OCI-LY7 (cell line): ENCODE results near the gene KCNJ8. TPM values are rescaled to one million over a fixed set of nuclear protein-coding genes. Genes with fewer than 3 reads are reported as not detected.

Source experiments
- BruUV-seq: library from RNA; stranded (reverse); fragments of 400-500 nt; replicated peaks from 2 replicates; lab custom pipeline; 2021; lab: Mats Ljungman, UMichigan
- CTCF ChIA-PET: fragments of 300-600 bp; sonication (Branson Sonifier 250); formaldehyde crosslinking; loops from one replicate; lab custom pipeline; 2022; ENCODE audit warnings: antibody characterized with exemption; ENCODE audit not compliant: unreplicated experiment; lab: Charles Lee
- POLR2A ChIA-PET: fragments of 300-600 bp; sonication (Branson Sonifier 250); formaldehyde crosslinking; loops from one replicate; lab custom pipeline; 2022; ENCODE audit warnings: antibody characterized with exemption; lab: Charles Lee
- DNase-seq: peaks from one replicate; pipeline ENCODE4 v3.0.0-alpha.2; 2015; ENCODE audit warnings: low spot score
- H2AFZ ChIP-seq: fragments of 200-600 bp; sonication (generic), shearing (Covaris generic); 2 replicates; pipeline ENCODE4 v1.6.1; 2014; ENCODE audit warnings: mild to moderate bottlenecking, antibody characterized with exemption, low read length, moderate library complexity
- H3K27ac ChIP-seq: fragments of 200-600 bp; sonication (generic); 2 replicates; pipeline ENCODE4 v1.5.1; 2014; ENCODE audit warnings: mixed run types, low read depth, mild to moderate bottlenecking, moderate library complexity, low read length, inconsistent platforms; ENCODE audit not compliant: poor library complexity, severe bottlenecking
- H3K36me3 ChIP-seq: fragments of 200-600 bp; sonication (generic); 2 replicates; pipeline ENCODE4 v1.6.1; 2014; ENCODE audit warnings: mild to moderate bottlenecking, antibody characterized with exemption, low read length, moderate library complexity, mixed read lengths; ENCODE audit not compliant: insufficient read depth
- H3K4me1 ChIP-seq: fragments of 200-600 bp; sonication (generic); 2 replicates; pipeline ENCODE4 v1.5.1; 2014; ENCODE audit warnings: mild to moderate bottlenecking, low read length; ENCODE audit not compliant: insufficient read depth, poor library complexity, severe bottlenecking
- H3K4me2 ChIP-seq: fragments of 200-600 bp; sonication (generic); 2 replicates; pipeline ENCODE4 v1.6.1; 2014; ENCODE audit warnings: mild to moderate bottlenecking, low read length
- H3K4me3 ChIP-seq: fragments of 200-600 bp; sonication (generic); 2 replicates; pipeline ENCODE4 v1.5.1; 2014; ENCODE audit warnings: mild to moderate bottlenecking, low read depth, low read length; ENCODE audit not compliant: poor library complexity, severe bottlenecking
- H3K79me2 ChIP-seq: fragments of 200-600 bp; sonication (generic); 2 replicates; pipeline ENCODE4 v1.6.1; 2016; ENCODE audit warnings: low read depth, mild to moderate bottlenecking, low read length, moderate library complexity, mixed read lengths; ENCODE audit not compliant: insufficient read depth
- H3K9me2 ChIP-seq: fragments of 200-600 bp; sonication (generic); 2 replicates; pipeline ENCODE4 v1.6.1; 2016; ENCODE audit warnings: mild to moderate bottlenecking, low read length, mixed read lengths; ENCODE audit not compliant: insufficient read depth
- H3K9me3 ChIP-seq: fragments of 200-600 bp; sonication (generic); 2 replicates; pipeline ENCODE4 v1.6.1; 2014; ENCODE audit warnings: mild to moderate bottlenecking, mixed run types, low read length, mixed read lengths
- H4K20me1 ChIP-seq: fragments of 200-600 bp; sonication (generic); 2 replicates; pipeline ENCODE4 v1.6.1; 2014; ENCODE audit warnings: mild to moderate bottlenecking, antibody characterized with exemption, low read length, moderate library complexity, mixed read lengths; ENCODE audit not compliant: insufficient read depth
- CTCF ChIP-seq: fragments of 200-600 bp; sonication (generic); conservative IDR thresholded peaks from 2 replicates; pipeline ENCODE4 v1.5.1; 2014; ENCODE audit warnings: mild to moderate bottlenecking, antibody characterized with exemption, low read length, moderate library complexity, mixed read lengths
- EZH2phosphoT487 ChIP-seq: fragments of 200-600 bp; sonication (generic); IDR thresholded peaks from 2 replicates; pipeline ENCODE4 v1.6.1; 2018; ENCODE audit warnings: low read depth, borderline replicate concordance, mild to moderate bottlenecking, mixed run types, antibody characterized with exemption, low read length, moderate library complexity, mixed read lengths
- intact Hi-C: fragments of 100-400 bp; cut with micrococcal nuclease; formaldehyde crosslinking; loops from one replicate; pipeline ENCODE4 v1.10.0; 2022; ENCODE audit not compliant: unreplicated experiment
- total RNA-seq, 2 experiments: library from RNA; depleted of rRNA in 1 of 2; stranded (reverse); fragments of >200 nt in 1 of 2; shearing (Covaris generic) in 1 of 2; gene quantifications; 2 replicates each; pipeline ENCODE4 v1.2.3, GENCODE V29; 2014 to 2022

KCNJ8 gene
- total RNA-seq, 2 experiments from 2014 or later: not detected

GRCh38 chr12:21769307-21769706 lies 5.2 kb downstream of the KCNJ8 start:
- ChIA-PET POLR2A (interaction anchor here (0.6 kb wide), 1 partner anchor 27 kb away, joined by 3 read pairs; no protein-coding TSS in a partner anchor), CTCF (no interaction called here)
- TF ChIP-seq CTCF: no peak
- TF ChIP-seq EZH2phosphoT487: no peak
- H3K27ac ChIP-seq: no peak overlapping the region
- H3K36me3 ChIP-seq: no peaks in the 10 kb centered on the region
- intact Hi-C loops: no loop called here
- H3K4me3 ChIP-seq: no peak overlapping the region
- no TSS peak for BruUV-seq
- H3K79me2 ChIP-seq: no peaks in the 10 kb centered on the region
- no peaks in the 10 kb centered on the region for H3K9me2 ChIP-seq
- no peaks in the 10 kb centered on the region for H3K9me3 ChIP-seq
- no peaks in the 10 kb centered on the region for H3K4me1 ChIP-seq
- H2AFZ ChIP-seq: no peak overlapping the region
- H4K20me1 ChIP-seq: no peaks in the 10 kb centered on the region
- no peak for DNase-seq
- H3K4me2 ChIP-seq: no peak overlapping the region

- no peak for TF ChIP-seq CTCF
- TF ChIP-seq EZH2phosphoT487: no peak
- no peaks in the 10 kb centered on the region for H3K36me3 ChIP-seq
- no peak overlapping the region for H2AFZ ChIP-seq
- DNase-seq: no peak
- H3K4me2 ChIP-seq: no peak overlapping the region
- no TSS peak for BruUV-seq
- ChIA-PET CTCF (no interaction called here), POLR2A (interaction anchor here (0.7 kb wide), 2 partner anchors 30 to 1404 kb away, joined by 3 to 8 read pairs; no protein-coding TSS in a partner anchor)
- no peak overlapping the region for H3K27ac ChIP-seq
- no peaks in the 10 kb centered on the region for H3K9me3 ChIP-seq
- intact Hi-C loops: no loop called here
- H3K4me3 ChIP-seq: no peak overlapping the region
- H3K9me2 ChIP-seq: no peaks in the 10 kb centered on the region
- H3K4me1 ChIP-seq: no peaks in the 10 kb centered on the region
- H3K79me2 ChIP-seq: no peaks in the 10 kb centered on the region
- H4K20me1 ChIP-seq: no peaks in the 10 kb centered on the region
These were observed 8.1 kb downstream of the KCNJ8 start for GRCh38 chr12:21766403-21766802.

GRCh38 chr12:21764950-21765349 lies 9.6 kb downstream of the KCNJ8 start:
- no peaks in the 10 kb centered on the region for H3K9me3 ChIP-seq
- BruUV-seq: no TSS peak
- H2AFZ ChIP-seq: no peak overlapping the region
- no peak overlapping the region for H3K4me3 ChIP-seq
- no peak overlapping the region for H3K27ac ChIP-seq
- H3K4me2 ChIP-seq: no peak overlapping the region
- no peaks in the 10 kb centered on the region for H3K36me3 ChIP-seq
- POLR2A ChIA-PET: interaction anchor here (0.6 to 0.9 kb wide), 2 partner anchors 14 to 41 kb away, joined by 3 to 4 read pairs; no protein-coding TSS in a partner anchor
- H3K9me2 ChIP-seq: no peaks in the 10 kb centered on the region
- CTCF ChIA-PET: no interaction called here
- H3K79me2 ChIP-seq: no peaks in the 10 kb centered on the region
- TF ChIP-seq EZH2phosphoT487 (no peak), CTCF (no peak)
- intact Hi-C loops: no loop called here
- no peaks in the 10 kb centered on the region for H4K20me1 ChIP-seq
- no peak for DNase-seq
- no peaks in the 10 kb centered on the region for H3K4me1 ChIP-seq
